Measurements from ENCODE around the gene ETNK2.

ETNK2 gene

GRCh38 chr1:204154568-204155255 lies 2.9 kb upstream of the ETNK2 start:
- Histone ChIP-seq H3K4me3 (replicated peaks; ENCODE audit: low read depth, low read length) (no peak overlapping the region), H3K36me3 (ENCODE audit: control insufficient read depth, insufficient read depth, low read length) (no peaks in the 10 kb centered on the region), H3K27me3 (replicated peaks; ENCODE audit: control insufficient read depth, insufficient read depth, low read length) (no peaks in the 10 kb centered on the region; the same call in 1 of the 2 replicates)
- TF ChIP-seq, protein P1, sequence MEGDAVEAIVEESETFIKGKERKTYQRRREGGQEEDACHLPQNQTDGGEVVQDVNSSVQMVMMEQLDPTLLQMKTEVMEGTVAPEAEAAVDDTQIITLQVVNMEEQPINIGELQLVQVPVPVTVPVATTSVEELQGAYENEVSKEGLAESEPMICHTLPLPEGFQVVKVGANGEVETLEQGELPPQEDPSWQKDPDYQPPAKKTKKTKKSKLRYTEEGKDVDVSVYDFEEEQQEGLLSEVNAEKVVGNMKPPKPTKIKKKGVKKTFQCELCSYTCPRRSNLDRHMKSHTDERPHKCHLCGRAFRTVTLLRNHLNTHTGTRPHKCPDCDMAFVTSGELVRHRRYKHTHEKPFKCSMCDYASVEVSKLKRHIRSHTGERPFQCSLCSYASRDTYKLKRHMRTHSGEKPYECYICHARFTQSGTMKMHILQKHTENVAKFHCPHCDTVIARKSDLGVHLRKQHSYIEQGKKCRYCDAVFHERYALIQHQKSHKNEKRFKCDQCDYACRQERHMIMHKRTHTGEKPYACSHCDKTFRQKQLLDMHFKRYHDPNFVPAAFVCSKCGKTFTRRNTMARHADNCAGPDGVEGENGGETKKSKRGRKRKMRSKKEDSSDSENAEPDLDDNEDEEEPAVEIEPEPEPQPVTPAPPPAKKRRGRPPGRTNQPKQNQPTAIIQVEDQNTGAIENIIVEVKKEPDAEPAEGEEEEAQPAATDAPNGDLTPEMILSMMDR (IDR thresholded peaks at IDR 0.05; ENCODE audit: insufficient read depth, low read length, poor library complexity, severe bottlenecking) = no peak
- DNase-seq (ENCODE audit: extremely low read depth, insufficient read length) = no peak

DNA sequence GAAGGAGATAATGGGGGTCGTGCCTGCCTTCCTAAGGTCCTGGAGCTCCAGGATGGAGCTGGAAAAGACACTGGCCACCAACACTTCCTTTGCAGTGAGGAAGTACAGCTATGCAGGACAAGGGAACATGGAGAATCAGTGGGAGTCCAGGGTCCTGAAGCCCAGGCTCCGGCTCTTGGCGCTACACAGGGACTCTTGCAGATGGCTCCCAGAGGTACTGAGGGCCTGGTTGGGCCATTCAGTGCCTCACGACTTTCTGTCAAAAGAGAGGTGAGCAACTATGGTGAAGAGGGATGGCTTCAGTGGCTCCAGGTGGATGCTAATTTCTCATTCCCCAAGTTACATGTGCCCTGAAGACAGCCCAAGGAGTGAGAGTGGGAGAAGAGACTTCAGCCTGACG lies 1.8 kb upstream of the ETNK2 start:
- TF ChIP-seq, protein P1 (IDR thresholded peaks at IDR 0.05; ENCODE audit: insufficient read depth, low read length, poor library complexity, severe bottlenecking) = no peak
- Histone ChIP-seq H3K27me3 (replicated peaks; ENCODE audit: control insufficient read depth, insufficient read depth, low read length) (no peaks in the 10 kb centered on the region; the same call in 1 of the 2 replicates), H3K4me3 (replicated peaks; ENCODE audit: low read depth, low read length) (no peak overlapping the region), H3K36me3 (ENCODE audit: control insufficient read depth, insufficient read depth, low read length) (no peaks in the 10 kb centered on the region)
- DNase-seq (ENCODE audit: extremely low read depth, insufficient read length) = no peak

DNA sequence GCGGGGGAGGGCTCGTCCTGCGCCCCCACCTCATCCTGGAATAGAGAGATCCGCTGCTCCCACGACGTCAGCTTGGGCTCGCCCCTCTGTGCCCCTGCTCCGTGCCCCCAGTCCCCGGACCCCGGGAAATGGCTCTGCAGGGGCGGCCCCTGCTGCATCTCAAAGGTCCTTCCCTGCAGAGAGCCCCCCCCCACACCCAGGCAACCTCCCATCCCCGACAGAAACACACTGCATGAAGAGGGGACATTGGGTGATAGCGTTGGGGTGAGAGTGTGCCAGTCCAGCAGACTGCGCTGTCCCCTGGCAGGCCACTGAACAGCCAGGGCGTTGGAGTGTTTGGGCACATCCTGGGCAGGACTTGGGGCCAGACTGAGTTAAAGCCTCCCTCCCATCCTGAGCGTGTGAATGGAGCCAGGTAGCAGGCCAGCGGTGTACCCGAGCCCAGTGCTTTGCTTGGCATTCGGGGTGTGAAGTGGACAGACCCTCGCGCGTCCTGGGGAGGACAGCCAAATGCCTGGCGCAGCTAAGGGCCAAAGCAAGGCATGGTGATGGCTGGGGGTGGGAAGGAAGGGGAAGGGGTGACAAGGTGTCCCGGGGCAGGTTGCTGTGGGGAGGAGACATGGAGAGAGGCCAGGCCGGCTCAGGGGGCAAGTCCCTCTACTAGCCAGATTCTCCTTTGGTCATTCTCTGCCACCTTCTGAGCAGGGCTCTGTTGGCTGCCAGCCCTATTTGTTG lies 633 bp upstream of the ETNK2 start:
- TF ChIP-seq, protein P1 (IDR thresholded peaks at IDR 0.05; ENCODE audit: insufficient read depth, low read length, poor library complexity, severe bottlenecking) = no peak
- H3K36me3 ChIP-seq (ENCODE audit: control insufficient read depth, insufficient read depth, low read length) = no peaks in the 10 kb centered on the region
- H3K4me3 ChIP-seq (replicated peaks; ENCODE audit: low read depth, low read length) = no peak overlapping the region
- DNase-seq (ENCODE audit: extremely low read depth, insufficient read length) = no peak
- no peaks in the 10 kb centered on the region; the same call in 1 of the 2 replicates for H3K27me3 ChIP-seq (replicated peaks; ENCODE audit: control insufficient read depth, insufficient read depth, low read length)

- no peaks in the 10 kb centered on the region for H3K36me3 ChIP-seq (ENCODE audit: control insufficient read depth, insufficient read depth, low read length)
- no peaks in the 10 kb centered on the region; the same call in 1 of the 2 replicates for H3K27me3 ChIP-seq (replicated peaks; ENCODE audit: control insufficient read depth, insufficient read depth, low read length)
- no peak for DNase-seq (ENCODE audit: extremely low read depth, insufficient read length)
- TF ChIP-seq, protein P1 (IDR thresholded peaks at IDR 0.05; ENCODE audit: insufficient read depth, low read length, poor library complexity, severe bottlenecking) = no peak
- no peak overlapping the region for H3K4me3 ChIP-seq (replicated peaks; ENCODE audit: low read depth, low read length)
Measured at GRCh38 chr1:204150702-204151551, 917 bp downstream of the ETNK2 start.

- no peak for DNase-seq (ENCODE audit: extremely low read depth, insufficient read length)
- Histone ChIP-seq H3K4me3 (replicated peaks; ENCODE audit: low read depth, low read length) (no peak overlapping the region), H3K27me3 (replicated peaks; ENCODE audit: control insufficient read depth, insufficient read depth, low read length) (no peaks in the 10 kb centered on the region; the same call in 1 of the 2 replicates), H3K36me3 (ENCODE audit: control insufficient read depth, insufficient read depth, low read length) (no peaks in the 10 kb centered on the region)
- TF ChIP-seq, protein P1 (IDR thresholded peaks at IDR 0.05; ENCODE audit: insufficient read depth, low read length, poor library complexity, severe bottlenecking) = no peak
Measured at GRCh38 chr1:204149635-204150565, 1.9 kb downstream of the ETNK2 start.

All from GM06990 (cell line).